HS-5 (cell line): ENCODE measurements around the gene VRK1.

Source experiments
- DNase-seq: peaks from one replicate; pipeline ENCODE4 v3.0.0-alpha.2; 2012; ENCODE audit warnings: low read depth

Gene VRK1

DNA sequence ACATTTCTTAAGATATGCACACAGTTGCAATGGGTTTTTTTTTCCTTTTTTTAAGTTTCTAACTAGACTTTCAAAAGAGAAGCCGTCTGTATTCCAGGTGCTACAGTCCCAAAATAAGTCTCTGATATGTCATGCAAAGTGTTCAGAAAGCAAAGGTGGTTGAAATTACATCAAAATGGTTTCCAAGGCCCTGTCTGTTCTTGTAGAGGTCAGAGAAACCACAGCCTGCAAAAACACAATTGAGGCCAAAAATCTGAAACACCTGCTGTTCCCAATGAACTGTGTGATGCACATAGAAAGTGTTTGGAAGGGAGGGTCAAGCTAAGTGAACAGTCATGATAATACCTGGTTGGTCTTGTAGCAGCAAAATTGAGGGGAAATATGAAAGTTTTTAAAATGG, 91.0 kb downstream of the VRK1 start:
- no peak for DNase-seq

DNA sequence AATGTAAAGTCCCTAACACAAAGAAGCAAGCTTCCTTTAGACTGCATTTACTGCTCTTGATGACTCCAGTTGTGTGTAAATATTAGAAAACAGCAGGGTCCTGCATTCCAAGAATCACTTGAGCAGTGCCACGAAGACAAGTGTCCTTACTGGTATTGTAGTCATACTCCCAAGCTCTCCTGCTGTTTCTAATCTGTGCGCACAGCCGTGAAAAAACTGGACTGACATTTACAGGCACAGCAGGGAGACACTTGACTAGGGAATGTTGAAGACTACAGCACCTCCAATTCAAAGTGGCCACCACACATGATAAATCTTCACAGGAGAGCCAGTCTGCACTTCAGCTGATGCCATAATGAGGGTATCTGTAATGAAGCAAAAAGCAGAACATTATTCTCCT, 91.4 kb downstream of the VRK1 start:
- DNase-seq: no peak

DNA sequence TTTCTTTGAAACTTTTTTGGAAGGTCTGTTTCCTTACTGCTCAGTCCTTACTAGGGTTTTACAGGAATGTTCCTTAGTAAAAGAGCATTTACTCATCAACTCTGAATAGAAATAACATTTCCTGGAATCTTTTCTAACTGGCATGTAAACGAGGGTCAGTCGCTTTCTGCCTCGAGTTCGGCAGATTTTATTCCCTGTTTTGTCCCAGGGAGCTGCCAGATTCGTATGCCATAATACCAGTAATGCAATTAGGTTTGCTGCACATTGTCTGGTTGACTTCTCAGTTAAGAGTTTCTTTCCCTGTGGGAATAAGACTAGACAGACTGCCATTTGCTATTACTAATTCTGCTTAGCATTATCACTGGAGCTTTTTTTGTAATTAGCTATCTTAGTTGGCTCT, 91.9 kb downstream of the VRK1 start:
- DNase-seq: no peak

DNA sequence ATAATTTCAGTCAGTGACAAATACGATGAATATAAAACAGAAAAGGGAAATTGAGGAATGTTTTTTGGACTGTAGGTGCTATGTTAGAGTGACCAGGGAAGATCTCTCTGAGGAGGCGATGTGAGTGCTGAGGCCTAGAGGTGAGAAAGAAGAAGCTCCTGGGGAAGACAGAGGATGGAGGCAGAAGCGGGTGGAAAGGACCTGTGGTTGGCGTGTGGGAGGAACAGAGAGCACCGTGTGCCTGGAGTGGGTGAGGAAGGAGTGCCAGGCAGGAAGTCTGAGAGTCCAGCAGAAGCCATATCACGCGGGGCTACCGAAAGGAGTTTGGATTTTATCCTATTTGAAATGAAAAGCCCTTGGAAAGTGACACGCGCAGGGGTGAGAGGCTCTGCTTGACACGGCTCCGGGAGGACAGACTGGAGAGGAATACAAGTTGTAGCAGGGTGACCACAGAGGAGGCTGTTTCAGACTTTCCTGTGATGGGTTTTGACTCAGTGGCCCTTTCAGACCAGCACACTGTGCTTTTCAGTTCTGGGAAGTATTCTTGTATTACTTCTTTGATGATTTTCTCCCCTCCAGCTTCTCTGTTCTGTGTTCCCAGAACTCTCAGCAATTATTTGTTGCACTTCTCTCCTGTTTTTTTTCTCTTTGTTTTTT, 96.9 kb downstream of the VRK1 start:
- DNase-seq: no peak

DNA sequence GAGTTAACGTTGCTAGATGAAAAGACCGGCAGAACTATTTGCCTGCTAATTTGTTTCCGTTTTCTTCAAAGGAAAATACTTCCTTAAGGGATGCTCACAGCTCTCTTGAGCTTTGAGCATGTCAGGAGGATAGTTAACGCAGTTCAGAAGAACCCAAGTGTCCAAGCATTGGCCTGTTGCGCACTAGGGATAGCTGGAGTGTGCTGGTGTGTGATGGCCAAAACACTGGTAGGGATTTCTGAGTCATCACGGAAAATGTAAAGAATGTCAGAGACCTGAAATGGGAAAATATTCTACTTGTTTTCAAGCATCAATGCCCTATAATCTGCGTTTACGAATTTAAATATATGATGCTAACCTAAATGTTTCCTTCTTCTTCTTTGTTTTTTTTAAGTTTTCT, 97.8 kb downstream of the VRK1 start:
- no peak for DNase-seq

DNA sequence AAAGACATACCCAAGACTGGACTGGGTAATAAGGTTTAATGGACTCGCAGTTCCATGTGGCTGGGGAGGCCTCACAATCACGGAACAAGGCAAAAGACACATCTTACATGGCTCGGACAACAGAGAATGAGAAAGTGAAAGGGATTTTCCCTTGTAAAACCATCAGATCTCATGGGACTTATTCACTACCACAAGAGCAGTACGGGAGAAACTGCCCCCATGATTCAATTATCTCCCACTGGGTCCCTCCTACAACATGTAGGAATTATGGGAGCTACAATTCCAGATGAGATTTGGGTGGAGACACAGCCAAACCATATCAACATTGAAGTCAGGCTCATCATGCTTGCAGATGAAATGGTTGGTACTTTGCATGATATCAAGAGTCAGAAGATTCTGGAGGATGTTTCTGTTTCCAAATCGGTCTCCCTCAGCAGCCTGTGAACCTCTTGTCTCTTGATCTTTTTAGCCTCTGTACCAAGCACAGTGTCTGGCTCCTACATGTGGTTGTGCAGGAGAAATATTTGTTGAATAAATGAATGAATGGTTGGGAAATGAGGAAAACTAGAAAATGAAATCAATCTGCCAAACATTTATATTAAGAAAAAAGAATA, 98.6 kb downstream of the VRK1 start:
- no peak for DNase-seq

DNA sequence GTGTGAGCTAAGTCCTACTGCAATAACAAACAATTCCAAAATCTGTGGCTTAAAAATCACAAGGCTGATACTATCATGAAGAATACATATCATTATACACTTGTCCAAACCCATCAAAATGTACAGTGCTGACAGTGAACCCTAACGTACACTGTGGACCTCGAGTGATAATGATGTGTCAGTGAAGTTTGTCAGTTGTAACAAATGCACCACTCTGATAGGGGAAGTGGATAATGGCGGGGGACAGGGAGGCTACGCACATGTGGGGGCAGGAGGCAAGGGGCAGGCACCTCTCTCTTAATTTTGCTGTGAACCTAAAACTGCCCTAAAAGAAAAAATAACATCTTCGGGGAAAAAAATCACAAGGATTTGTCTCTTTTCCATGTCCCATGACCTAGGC, 100.0 kb downstream of the VRK1 start:
- no peak for DNase-seq

DNA sequence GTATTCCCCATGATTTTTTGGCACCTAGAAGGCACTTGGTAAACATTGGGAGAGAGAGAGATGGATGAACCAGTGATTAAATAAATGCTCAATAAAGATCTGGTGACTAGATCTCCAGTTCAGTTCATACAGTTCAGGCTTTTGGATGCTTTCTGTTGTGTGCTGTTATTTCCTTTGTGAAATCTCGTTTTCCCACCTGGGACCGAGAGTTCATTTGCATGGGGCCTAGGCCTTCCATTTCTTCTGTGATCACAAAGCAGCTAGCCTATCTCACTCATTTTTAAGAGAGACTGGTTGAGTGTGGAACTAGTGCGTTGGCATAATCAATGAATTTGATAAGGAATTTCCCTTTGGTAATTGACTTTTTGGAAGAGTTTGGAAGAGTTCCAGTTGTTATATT, 104.0 kb downstream of the VRK1 start:
- DNase-seq: no peak

DNA sequence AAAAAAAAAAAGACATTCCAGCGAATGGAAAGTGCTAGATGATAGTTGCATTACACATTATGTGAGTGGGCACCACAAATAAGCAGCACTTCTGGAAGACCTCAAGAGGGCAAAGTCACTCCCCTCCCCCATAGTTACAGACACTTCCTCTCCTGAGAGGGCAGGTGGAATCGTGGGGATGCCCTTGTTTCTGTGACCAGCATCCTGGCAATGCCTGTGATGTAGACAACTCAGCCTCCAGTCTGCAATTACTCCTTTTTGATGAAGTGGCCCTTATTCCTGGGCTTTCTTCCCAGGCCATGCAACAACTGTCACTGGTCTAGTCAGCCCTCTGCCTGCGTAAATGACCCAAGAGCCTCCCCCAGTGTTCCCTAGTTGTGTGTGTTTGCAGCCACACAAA, 104.8 kb downstream of the VRK1 start:
- no peak for DNase-seq

DNA sequence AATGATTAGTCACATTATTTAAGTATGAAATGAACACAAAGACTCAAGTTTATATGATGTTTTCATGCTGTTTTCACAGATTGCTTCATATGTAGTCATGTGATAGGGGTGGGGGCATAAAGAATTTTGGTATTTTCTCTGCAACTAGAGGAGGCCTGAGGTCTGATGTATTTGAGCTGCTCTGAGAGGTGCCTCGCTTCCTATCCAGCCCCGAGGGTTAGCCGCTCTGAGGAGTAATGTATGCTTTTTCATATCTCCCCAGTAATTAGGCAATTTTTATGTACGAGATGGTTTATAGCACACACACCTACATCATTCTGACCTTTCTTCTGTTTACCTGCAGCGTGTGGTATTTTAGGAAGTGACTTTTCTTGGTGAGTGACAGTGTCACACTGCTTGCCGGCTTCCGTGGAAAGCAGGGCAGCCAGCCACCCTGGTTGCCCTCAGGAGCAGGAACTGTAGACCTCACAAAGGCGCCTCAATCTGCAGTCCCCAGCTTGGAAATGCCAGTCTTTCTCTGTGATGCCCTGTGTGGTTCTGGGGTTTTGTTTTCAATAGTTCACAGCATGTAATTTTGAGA, 106.4 kb downstream of the VRK1 start:
- DNase-seq: no peak

DNA sequence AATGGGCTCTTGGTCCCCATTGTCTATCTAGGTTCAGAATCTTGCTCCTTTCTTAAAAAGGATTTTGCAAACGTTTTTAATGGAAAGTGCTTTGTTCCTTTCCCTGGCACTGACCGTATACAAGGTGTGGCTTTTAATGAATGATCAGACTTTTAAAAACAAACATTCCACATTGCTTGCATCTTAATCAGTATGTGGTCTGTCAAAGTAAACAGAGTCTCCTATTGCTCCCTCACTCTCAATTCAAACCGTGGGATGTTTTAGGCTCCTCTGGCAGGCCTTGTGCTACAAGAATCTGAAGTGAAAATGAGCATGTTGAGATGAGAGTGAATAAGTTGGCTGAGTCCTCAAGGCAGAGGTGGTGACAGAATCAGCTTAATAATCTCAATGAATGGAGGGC, 107.0 kb downstream of the VRK1 start:
- no peak for DNase-seq

DNA sequence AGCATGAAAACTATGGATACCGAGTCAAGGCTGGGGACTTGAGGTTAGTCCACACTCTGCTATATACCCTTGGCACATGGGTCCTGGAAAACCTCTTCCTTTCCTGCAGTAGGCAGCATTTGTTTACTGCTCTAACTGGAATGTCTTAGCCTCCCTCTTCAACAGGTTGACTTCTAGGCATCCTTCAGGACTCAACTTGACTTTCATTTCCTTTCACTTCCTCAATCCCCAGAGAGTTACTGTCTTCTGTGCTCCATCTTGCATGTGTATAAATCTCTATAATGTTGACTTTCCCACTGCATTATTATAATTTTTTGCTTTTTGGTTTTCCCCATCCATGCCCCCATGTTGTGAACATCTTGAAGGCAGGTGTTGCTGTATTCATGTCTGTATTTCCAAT, 107.9 kb downstream of the VRK1 start:
- DNase-seq: no peak

DNA sequence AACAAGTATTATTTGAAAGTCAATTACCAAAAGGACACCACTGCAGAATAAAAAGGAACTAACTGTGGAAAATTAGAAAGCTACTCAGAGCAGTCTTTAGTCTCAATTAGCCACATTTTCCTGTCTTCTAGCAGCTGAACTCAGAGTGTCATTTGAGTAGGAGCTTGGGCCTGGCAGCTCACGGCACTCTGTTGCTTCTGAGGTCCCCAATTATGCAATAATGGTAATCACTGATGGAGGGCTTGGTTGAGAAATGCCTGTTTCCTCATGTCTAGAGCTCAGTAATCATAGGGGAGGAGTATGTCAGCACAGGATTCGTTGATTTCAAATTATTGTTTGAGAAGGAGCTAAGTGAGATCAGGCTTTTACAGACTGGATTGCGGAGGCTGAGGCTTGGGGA, 108.6 kb downstream of the VRK1 start:
- no peak for DNase-seq

DNA sequence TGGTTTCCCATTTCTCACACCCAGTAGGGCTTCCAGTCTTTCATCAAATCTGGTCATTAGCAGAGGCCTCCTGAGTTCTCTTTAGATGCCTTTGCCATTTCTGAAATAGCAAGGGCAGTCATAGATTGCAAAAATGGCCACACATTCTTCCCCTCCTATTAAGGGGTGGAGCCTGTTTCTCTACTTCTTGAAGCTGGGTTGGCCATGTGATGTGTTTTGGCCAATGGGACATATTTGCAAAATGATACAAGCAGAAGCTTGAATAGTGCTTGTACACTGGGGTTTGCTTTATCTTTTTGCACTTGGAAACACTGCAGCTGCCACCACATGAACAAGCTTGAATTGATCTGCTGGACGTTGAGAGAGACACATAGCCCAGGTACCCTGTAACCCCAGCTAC, 109.3 kb downstream of the VRK1 start:
- no peak for DNase-seq

DNA sequence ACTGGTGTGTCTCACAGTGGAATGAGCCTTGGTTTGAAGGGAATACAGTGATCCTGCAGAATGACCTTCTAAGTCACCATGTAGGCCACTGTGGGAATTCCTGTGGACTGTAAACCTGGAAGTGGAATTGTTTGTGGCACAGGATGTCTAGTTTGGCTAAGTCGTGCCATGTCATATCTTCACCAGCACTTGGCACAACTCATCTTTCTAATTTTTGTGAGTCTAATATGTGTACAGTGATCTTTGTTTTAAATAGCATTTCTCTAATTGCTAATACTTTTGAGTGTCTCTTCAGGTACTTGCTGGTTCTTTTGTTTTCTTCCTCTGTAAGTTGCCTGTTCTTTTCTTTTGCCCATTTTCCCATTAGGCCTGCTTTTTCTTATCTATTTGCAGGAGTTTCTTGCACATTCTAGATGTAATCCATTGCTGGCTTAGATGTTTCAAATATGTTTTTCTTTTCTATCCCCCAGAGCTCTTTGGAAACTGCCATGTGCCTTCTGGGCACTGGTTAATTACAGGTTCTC, 112.7 kb downstream of the VRK1 start:
- DNase-seq: no peak

DNA sequence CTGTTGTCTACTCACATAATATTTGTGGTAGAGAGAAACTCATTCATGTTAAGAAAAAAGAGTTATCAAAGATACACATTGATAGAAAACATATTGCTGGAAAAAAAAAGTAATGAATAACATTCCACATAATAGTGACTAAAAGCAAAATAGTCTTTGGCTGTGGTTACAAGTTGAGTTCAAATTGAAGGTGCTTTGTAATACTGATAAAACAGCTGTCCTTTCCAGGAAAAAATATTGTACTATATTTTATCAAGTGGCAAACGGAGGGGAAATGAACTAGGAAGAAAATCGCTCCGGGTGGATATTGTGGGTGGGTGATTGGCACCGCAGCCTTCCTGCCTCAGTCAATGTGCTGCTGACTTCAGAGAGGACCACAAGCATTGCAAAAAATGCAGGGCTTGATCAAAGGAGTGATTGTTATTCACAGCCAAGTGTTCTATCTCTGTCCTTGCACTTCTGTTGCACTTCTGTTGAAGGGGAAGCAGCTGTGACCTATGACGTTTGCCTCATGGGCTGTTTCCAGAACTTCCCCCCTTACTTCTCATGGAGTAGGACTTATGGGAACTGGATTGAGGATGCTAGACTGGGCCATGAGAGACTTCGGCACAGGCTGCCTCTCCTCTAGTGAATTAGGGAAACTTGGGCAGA, 114.4 kb downstream of the VRK1 start:
- no peak for DNase-seq

DNA sequence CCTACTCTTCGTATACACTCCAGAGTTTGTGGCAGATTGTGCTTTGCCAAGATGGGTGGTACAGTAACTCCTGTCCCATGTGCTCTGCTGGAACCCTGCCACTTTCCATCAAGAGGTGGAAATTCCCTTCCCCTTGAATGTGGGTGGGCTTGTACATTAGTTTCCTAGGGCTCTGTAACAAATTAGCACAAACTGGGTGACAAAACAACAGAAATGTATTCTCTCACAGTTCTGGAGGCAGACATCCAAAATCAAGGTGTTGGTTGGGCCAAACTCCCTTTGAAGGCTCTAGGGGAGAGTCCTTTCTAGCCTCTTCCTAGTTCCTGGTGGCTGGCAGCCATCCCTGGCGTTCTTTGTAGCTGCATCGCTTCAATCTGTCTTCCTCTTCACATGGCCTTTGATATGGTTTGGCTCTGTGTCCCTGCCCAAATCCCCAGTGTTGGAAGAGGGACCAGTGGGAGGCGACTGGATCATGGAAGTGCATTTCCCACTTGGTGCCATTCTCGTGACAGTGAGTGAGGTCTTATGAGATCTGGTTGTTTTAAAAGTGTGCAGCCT, 117.5 kb downstream of the VRK1 start:
- DNase-seq: no peak

DNA sequence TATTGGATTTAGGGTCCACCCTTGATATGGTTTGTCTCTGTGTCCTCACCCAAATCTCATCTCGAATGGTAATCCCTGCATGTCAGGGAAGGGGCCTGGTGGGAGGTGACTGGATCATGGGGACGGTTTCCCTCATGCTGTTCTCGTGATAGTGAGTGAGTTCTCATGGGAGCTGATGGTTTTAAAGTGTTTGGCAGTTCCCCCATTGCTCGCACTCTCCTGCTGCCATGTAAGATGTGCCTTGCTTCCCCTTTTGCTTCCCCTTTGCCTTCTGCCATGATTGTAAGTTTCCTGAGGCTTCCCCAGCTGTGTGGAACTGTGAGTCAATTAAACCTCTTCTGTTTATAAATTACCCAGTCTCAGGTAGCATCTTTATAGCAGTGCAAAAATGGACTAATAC, 118.3 kb downstream of the VRK1 start:
- no peak for DNase-seq

DNA sequence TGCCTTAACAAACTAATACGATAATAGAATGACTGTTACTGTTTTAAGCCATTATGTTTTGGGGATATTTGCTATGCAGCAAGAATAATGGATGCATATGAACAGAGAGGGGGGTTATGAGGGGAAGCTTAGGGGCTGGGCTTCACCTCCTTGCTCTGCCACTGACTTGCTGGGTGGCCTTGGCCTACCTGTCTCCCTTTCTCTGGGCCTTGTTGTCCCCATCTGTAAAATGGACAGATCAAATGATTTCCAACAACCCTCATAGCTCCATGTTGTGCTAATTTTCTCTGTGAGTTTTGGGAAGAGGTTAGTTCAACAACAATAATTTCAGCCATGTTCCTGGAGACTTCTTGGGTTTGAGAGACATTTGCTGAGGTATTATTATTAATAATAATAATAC, 119.6 kb downstream of the VRK1 start:
- no peak for DNase-seq

DNA sequence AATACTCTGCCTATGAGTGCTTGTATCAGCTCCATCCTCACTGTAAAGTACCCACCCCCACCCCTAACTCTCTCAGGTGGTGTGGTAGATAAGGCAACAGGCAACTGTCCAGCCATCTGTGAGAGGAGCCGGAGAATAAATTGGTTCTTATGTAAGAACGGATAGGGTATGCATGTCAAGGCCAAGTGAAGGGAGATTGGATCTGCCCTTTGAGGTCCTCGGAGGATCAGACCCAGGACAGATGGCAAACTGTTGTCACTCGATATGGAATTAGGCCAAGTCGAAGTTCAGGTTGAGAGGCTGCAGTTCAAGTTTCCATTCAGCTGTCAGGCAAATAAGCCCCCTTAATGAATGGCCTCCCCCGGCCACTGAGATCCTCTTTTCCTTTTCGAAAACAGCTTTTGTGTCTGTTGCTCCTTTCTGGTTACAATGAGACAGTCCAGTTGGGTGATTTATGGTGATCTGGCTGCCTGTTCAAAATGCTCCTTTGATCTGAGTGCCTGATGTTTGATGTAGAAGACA, 120.3 kb downstream of the VRK1 start:
- no peak for DNase-seq

DNA sequence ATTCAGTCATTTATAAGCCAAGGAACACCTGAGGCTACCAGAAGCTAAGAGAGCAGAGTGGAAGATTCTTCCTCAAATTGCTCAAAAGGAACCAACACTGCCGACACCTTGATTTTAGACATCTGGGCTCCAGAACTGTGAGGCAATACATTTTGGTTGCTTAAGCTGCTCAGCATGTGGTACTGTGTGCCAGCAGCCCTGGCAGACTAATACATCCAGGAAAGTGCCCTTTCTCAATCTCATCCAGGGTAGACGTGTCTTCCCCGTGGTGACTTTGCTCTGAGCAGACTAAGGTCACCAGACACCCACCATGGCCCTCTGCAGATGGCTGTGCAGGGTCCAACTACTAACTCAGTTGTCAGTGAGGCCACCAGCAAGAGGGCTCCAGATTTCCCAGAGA, 122.8 kb downstream of the VRK1 start:
- DNase-seq: no peak

DNA sequence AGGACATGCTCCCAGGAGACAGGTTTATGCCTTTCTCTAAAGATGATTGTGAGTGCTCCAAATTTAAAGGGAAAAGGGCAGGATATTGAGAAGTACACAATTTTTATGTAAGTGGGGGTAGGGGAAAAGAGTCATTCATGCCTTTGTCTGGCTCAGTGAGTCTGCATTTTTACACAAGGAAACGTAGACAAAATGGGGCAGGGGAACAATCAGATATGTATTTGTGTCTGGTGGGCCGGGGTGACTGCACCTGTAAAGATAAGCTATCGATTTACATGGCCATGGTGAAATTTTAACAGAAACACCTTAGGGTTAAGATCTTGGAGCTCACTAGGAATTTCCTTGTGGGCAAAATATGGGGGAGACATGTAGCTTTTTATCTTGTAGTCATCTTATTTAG, 123.6 kb downstream of the VRK1 start:
- DNase-seq: no peak

DNA sequence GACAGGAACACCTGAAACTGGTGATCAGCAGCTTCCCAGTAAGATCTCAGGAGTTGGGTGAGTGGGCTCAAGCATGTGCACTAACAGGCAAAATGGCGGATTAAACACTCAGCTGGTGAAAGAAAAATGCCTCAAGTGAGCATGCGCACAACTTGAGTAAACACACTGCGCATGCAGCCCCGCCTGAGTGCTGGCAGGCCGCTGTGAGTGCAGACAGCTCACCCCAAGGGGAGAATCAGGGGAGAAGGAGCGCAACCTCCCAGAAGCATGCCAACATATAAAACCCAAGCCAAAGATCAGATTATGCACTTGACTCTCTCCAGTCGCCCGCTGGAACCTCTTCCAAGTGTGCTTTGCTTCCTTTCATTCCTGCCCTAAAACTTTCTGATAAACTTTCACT, 125.8 kb downstream of the VRK1 start:
- DNase-seq: no peak
